ENCODE measurements around the gene CD1C.

DNA sequence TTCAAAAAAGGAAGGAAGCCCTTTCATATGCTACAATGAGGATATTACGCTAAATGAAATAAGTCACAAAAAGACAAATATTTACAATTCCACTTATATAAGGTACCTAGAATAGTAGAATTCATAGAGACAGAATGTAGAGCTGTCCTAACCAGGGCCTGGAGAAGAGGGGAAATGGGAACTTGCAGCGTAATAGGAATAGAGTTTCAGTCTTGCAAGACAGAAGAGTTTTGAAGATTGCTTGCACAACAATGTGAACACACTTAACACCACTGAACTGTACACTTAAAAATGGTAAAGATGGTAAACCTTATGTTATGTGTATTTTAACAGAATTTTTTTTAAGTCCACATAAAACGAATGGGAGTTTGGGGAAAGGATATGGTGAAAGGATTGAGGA is 38.7 kb downstream of the CD1C start:
- TF ChIP-seq, protein P1, sequence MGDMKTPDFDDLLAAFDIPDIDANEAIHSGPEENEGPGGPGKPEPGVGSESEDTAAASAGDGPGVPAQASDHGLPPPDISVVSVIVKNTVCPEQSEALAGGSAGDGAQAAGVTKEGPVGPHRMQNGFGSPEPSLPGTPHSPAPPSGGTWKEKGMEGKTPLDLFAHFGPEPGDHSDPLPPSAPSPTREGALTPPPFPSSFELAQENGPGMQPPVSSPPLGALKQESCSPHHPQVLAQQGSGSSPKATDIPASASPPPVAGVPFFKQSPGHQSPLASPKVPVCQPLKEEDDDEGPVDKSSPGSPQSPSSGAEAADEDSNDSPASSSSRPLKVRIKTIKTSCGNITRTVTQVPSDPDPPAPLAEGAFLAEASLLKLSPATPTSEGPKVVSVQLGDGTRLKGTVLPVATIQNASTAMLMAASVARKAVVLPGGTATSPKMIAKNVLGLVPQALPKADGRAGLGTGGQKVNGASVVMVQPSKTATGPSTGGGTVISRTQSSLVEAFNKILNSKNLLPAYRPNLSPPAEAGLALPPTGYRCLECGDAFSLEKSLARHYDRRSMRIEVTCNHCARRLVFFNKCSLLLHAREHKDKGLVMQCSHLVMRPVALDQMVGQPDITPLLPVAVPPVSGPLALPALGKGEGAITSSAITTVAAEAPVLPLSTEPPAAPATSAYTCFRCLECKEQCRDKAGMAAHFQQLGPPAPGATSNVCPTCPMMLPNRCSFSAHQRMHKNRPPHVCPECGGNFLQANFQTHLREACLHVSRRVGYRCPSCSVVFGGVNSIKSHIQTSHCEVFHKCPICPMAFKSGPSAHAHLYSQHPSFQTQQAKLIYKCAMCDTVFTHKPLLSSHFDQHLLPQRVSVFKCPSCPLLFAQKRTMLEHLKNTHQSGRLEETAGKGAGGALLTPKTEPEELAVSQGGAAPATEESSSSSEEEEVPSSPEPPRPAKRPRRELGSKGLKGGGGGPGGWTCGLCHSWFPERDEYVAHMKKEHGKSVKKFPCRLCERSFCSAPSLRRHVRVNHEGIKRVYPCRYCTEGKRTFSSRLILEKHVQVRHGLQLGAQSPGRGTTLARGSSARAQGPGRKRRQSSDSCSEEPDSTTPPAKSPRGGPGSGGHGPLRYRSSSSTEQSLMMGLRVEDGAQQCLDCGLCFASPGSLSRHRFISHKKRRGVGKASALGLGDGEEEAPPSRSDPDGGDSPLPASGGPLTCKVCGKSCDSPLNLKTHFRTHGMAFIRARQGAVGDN (IDR thresholded peaks at IDR 0.05), result no peak
- TF ChIP-seq SREBF2 (IDR thresholded peaks at IDR 0.05; ENCODE audit: low read length), result no peak
- TF ChIP-seq, protein P2, sequence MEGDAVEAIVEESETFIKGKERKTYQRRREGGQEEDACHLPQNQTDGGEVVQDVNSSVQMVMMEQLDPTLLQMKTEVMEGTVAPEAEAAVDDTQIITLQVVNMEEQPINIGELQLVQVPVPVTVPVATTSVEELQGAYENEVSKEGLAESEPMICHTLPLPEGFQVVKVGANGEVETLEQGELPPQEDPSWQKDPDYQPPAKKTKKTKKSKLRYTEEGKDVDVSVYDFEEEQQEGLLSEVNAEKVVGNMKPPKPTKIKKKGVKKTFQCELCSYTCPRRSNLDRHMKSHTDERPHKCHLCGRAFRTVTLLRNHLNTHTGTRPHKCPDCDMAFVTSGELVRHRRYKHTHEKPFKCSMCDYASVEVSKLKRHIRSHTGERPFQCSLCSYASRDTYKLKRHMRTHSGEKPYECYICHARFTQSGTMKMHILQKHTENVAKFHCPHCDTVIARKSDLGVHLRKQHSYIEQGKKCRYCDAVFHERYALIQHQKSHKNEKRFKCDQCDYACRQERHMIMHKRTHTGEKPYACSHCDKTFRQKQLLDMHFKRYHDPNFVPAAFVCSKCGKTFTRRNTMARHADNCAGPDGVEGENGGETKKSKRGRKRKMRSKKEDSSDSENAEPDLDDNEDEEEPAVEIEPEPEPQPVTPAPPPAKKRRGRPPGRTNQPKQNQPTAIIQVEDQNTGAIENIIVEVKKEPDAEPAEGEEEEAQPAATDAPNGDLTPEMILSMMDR (IDR thresholded peaks at IDR 0.05 in 2 of 3, conservative IDR thresholded peaks at IDR 0.05 in 1 of 3; ENCODE audit: control insufficient read depth in 2 of 3, extremely low read depth in 1 of 3, insufficient read depth in 1 of 3, low read depth in 3 of 3, low read length in 3 of 3), result no peak
- no peak for TF ChIP-seq CHD1 (IDR thresholded peaks at IDR 0.05; ENCODE audit: low read depth, low read length)
- no peak for TF ChIP-seq GABPA (IDR thresholded peaks at IDR 0.05; ENCODE audit: low read depth)
- TF ChIP-seq, protein P3, sequence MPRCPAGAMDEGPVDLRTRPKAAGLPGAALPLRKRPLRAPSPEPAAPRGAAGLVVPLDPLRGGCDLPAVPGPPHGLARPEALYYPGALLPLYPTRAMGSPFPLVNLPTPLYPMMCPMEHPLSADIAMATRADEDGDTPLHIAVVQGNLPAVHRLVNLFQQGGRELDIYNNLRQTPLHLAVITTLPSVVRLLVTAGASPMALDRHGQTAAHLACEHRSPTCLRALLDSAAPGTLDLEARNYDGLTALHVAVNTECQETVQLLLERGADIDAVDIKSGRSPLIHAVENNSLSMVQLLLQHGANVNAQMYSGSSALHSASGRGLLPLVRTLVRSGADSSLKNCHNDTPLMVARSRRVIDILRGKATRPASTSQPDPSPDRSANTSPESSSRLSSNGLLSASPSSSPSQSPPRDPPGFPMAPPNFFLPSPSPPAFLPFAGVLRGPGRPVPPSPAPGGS (IDR thresholded peaks at IDR 0.05; ENCODE audit: borderline replicate concordance, insufficient read depth, low read depth, low read length, poor library complexity, severe bottlenecking), result no peak
- no peak for TF ChIP-seq EGR1 (IDR thresholded peaks at IDR 0.05; ENCODE audit: borderline replicate concordance in 1 of 2, low read depth in 2 of 2, low read length in 2 of 2)
- TF ChIP-seq NFIC (IDR thresholded peaks at IDR 0.05; ENCODE audit: low read depth, low read length), result no peak
- TF ChIP-seq BCL11A (IDR thresholded peaks at IDR 0.05; ENCODE audit: low read depth, low read length), result no peak
- no peak for TF ChIP-seq POLR2A (IDR thresholded peaks at IDR 0.05; ENCODE audit: low read depth, low read length)
- no peak for TF ChIP-seq CREB1 (IDR thresholded peaks at IDR 0.05; ENCODE audit: low read depth)
- TF ChIP-seq CHD2 (IDR thresholded peaks at IDR 0.05; ENCODE audit: borderline replicate concordance, low read depth, low read length), result no peak
- no peak for TF ChIP-seq ZNF24 (IDR thresholded peaks at IDR 0.05)

Data from GM12878 (cell line).